Gastrocnemius medialis (tissue), 4 donors: ENCODE data around the gene CAPZB. TPM values are rescaled to one million over a fixed set of nuclear protein-coding genes. Genes with fewer than 3 reads are reported as not detected.
A peak's percentile ranks its signal among the peaks of the same experiment; 100 is the strongest.

Experiments
- ATAC-seq, 2 donors: fragments of 150-250 bp; one replicate each; pipeline ENCODE4 v1.9.1; 2016
- DNase-seq, 2 donors: peaks; one replicate each; pipeline ENCODE4 v3.0.0-alpha.2; 2019
- H3K27ac ChIP-seq, 4 donors: fragments of 200-600 bp; sonication (generic); 1 replicate in 1 of 4; 2 replicates in 3 of 4; pipeline ENCODE4 v1.5.1; 2016 to 2018; ENCODE audit warnings: mild to moderate bottlenecking in 2 of 4, moderate library complexity in 1 of 4
- H3K27me3 ChIP-seq, 3 donors: fragments of 200-600 bp; sonication (generic) in 2 of 3; 1 replicate in 1 of 3; 2 replicates in 2 of 3; pipeline versions ENCODE4 v1.5.1 to v1.6.0; 2016 to 2019; ENCODE audit warnings: mild to moderate bottlenecking in 1 of 3, moderate library complexity in 1 of 3
- H3K36me3 ChIP-seq, 2 donors: fragments of 200-600 bp; sonication (generic) in 1 of 2; one replicate each; pipeline ENCODE4 v1.5.1; 2017 to 2018
- H3K4me1 ChIP-seq, 2 donors: fragments of 200-600 bp; sonication (generic) in 1 of 2; one replicate each; pipeline ENCODE4 v1.5.1; 2016 to 2017; ENCODE audit warnings: mild to moderate bottlenecking in 2 of 2
- H3K4me3 ChIP-seq, 4 donors: fragments of 200-600 bp; sonication (generic) in 3 of 4; 1 replicate in 1 of 4; 2 replicates in 3 of 4; pipeline ENCODE4 v1.5.1; 2016 to 2019; ENCODE audit warnings: mild to moderate bottlenecking in 2 of 4
- H3K9me3 ChIP-seq, 3 donors: fragments of 200-600 bp; sonication (generic) in 2 of 3; 1 replicate in 1 of 3; 2 replicates in 2 of 3; pipeline ENCODE4 v1.5.1; 2016 to 2019
- CTCF ChIP-seq, 5 experiments: fragments of 450-650 bp in 3 of 5; fragments of 200-600 bp in 2 of 5; sonication (generic) in 2 of 5; IDR thresholded peaks in 4 of 5; conservative IDR thresholded peaks in 1 of 5; 1 replicate in 4 of 5; 2 replicates in 1 of 5; pipeline ENCODE4 v1.5.1; 2016 to 2019; ENCODE audit warnings: antibody characterized with exemption in 5 of 5, mild to moderate bottlenecking in 3 of 5, moderate library complexity in 3 of 5
- POLR2A ChIP-seq, 2 donors: fragments of 450-650 bp; IDR thresholded peaks; one replicate each; pipeline ENCODE4 v1.6.1; 2017; ENCODE audit warnings: antibody characterized with exemption in 2 of 2, mild to moderate bottlenecking in 2 of 2, moderate library complexity in 2 of 2
- in situ Hi-C, 4 donors: fragments of 200-750 bp; cut with MboI; loops; one replicate each; pipeline versions ENCODE4 v1.15.0 to v1.8.0; 2017; ENCODE audit warnings: low sequenced_read_pairs in 4 of 4
- intact Hi-C: fragments of 100-400 bp; cut with DNase I; formaldehyde crosslinking; loops from one replicate; pipeline ENCODE4 v1.15.1; 2023; ENCODE audit warnings: low total_unique reads
- total RNA-seq, 4 donors: library from RNA; depleted of rRNA; stranded (reverse); fragments of >200 nt; gene quantifications; one replicate each; pipeline versions ENCODE4 v1.1.0 to v1.2.3, GENCODE V29; 2016

Gene CAPZB
- total RNA-seq, 4 donors from 2014 or later, result 48.6 to 93.8 (median 74.9) TPM

- H3K9me3 ChIP-seq, result no peaks in the 10 kb centered on the region
- H3K4me3 ChIP-seq, result no peak overlapping the region
- no peak overlapping the region for H3K27ac ChIP-seq
- peaks cover 20 to 24% of the 10 kb centered on the region in 2 donors for H3K4me1 ChIP-seq
- no peak for ATAC-seq
- intact Hi-C loops, result no loop called here
- H3K27me3 ChIP-seq, result no peaks in the 10 kb centered on the region
- no peaks in the 10 kb centered on the region for H3K36me3 ChIP-seq
- no peak for DNase-seq
- no peak for TF ChIP-seq POLR2A (IDR thresholded peaks at IDR 0.05)
- TF ChIP-seq CTCF (IDR thresholded peaks at IDR 0.05 in 4 of 5, conservative IDR thresholded peaks at IDR 0.05 in 1 of 5), result no peak
- in situ Hi-C loops, result loop anchor here in 1 of 4 donors (25.0 kb wide), 1 partner anchor 92 kb away; the partner anchor contains the start of gene CAPZB
These were observed 89.6 kb downstream of the CAPZB start for GRCh38 chr1:19395678-19396192.

GRCh38 chr1:19393046-19393445 lies 92.3 kb downstream of the CAPZB start:
- no peak overlapping the region for H3K27ac ChIP-seq
- H3K4me1 ChIP-seq, result peaks cover 14 to 17% of the 10 kb centered on the region in 2 donors

GRCh38 chr1:19392221-19392620 lies 93.1 kb downstream of the CAPZB start:
- peaks cover 14 to 17% of the 10 kb centered on the region in 2 donors for H3K4me1 ChIP-seq
- peak overlapping the region in 3 of 4 donors; percentile 38 to 71 (median 53) for H3K27ac ChIP-seq
- no peak overlapping the region for H3K4me3 ChIP-seq
- in situ Hi-C loops, result loop anchor here in 1 of 4 donors (25.0 kb wide), 1 partner anchor 95 kb away; the partner anchor contains the start of gene CAPZB
- no peak for ATAC-seq
- no peak for DNase-seq
- H3K36me3 ChIP-seq, result no peaks in the 10 kb centered on the region
- intact Hi-C loops, result loop anchor here (5.0 kb wide), 1 partner anchor 205 kb away; a partner anchor contains a TSS
- H3K9me3 ChIP-seq, result no peaks in the 10 kb centered on the region
- no peaks in the 10 kb centered on the region for H3K27me3 ChIP-seq
- no peak for TF ChIP-seq POLR2A (IDR thresholded peaks at IDR 0.05)
- no peak for TF ChIP-seq CTCF (IDR thresholded peaks at IDR 0.05 in 4 of 5, conservative IDR thresholded peaks at IDR 0.05 in 1 of 5)

More at GRCh38 chr1:19393046-19393445, 92.3 kb downstream of the CAPZB start:
- Histone ChIP-seq H3K9me3 (no peaks in the 10 kb centered on the region), H3K36me3 (no peaks in the 10 kb centered on the region), H3K27me3 (no peaks in the 10 kb centered on the region), H3K4me3 (no peak overlapping the region)
- DNase-seq, result no peak
- in situ Hi-C loops, result loop anchor here in 1 of 4 donors (25.0 kb wide), 1 partner anchor 94 kb away; the partner anchor contains the start of gene CAPZB
- intact Hi-C loops, result loop anchor here (5.0 kb wide), 1 partner anchor 204 kb away; a partner anchor contains a TSS
- no peak for ATAC-seq
- TF ChIP-seq POLR2A (IDR thresholded peaks at IDR 0.05) (no peak), CTCF (IDR thresholded peaks at IDR 0.05 in 4 of 5, conservative IDR thresholded peaks at IDR 0.05 in 1 of 5) (no peak)

- DNase-seq (no peak), ATAC-seq (peak in 1 of 2 donors; percentile 64)
- Histone ChIP-seq H3K27me3 (no peaks in the 10 kb centered on the region), H3K27ac (peak overlapping the region; percentile 38 to 71 (median 52)), H3K4me1 (peaks cover 17 to 18% of the 10 kb centered on the region in 2 donors), H3K4me3 (no peak overlapping the region), H3K9me3 (no peaks in the 10 kb centered on the region), H3K36me3 (no peaks in the 10 kb centered on the region)
- intact Hi-C loops, result loop anchor here (5.0 kb wide), 1 partner anchor 206 kb away; a partner anchor contains a TSS
- in situ Hi-C loops, result loop anchor here in 1 of 4 donors (25.0 kb wide), 1 partner anchor 96 kb away; the partner anchor contains the start of gene CAPZB
- peak in 1 of 5 experiments; percentile 1 for TF ChIP-seq CTCF (IDR thresholded peaks at IDR 0.05 in 4 of 5, conservative IDR thresholded peaks at IDR 0.05 in 1 of 5)
- TF ChIP-seq POLR2A (IDR thresholded peaks at IDR 0.05), result no peak
These were observed 93.8 kb downstream of the CAPZB start for GRCh38 chr1:19391596-19391981.
